ENCODE measurements around the gene ZNF865.

- TF ChIP-seq, protein P1, sequence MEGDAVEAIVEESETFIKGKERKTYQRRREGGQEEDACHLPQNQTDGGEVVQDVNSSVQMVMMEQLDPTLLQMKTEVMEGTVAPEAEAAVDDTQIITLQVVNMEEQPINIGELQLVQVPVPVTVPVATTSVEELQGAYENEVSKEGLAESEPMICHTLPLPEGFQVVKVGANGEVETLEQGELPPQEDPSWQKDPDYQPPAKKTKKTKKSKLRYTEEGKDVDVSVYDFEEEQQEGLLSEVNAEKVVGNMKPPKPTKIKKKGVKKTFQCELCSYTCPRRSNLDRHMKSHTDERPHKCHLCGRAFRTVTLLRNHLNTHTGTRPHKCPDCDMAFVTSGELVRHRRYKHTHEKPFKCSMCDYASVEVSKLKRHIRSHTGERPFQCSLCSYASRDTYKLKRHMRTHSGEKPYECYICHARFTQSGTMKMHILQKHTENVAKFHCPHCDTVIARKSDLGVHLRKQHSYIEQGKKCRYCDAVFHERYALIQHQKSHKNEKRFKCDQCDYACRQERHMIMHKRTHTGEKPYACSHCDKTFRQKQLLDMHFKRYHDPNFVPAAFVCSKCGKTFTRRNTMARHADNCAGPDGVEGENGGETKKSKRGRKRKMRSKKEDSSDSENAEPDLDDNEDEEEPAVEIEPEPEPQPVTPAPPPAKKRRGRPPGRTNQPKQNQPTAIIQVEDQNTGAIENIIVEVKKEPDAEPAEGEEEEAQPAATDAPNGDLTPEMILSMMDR (conservative IDR thresholded peaks at IDR 0.05; ENCODE audit: low read depth, low read length) = no peak
- no peak for TF ChIP-seq RCOR1 (IDR thresholded peaks at IDR 0.05; ENCODE audit: insufficient replicate concordance, low read length)
- TF ChIP-seq POLR2A (IDR thresholded peaks at IDR 0.05; ENCODE audit: low read depth, low read length) = no peak
- TF ChIP-seq MXI1 (IDR thresholded peaks at IDR 0.05; ENCODE audit: borderline replicate concordance, low read depth, low read length) = no peak
- TF ChIP-seq MAZ (IDR thresholded peaks at IDR 0.05; ENCODE audit: borderline replicate concordance, low read depth, low read length) = no peak
Observed at GRCh38 chr19:55625004-55625326, 19.5 kb downstream of the ZNF865 start.

Data from IMR-90 (cell line).